ENCODE measurements around the gene SERPINB1.

- TF ChIP-seq POLR2A (IDR thresholded peaks at IDR 0.05): no peak
- no peak for TF ChIP-seq CTCF (IDR thresholded peaks at IDR 0.05)
These were observed 14.5 kb downstream of the SERPINB1 start for GRCh38 chr6:2827142-2827541.
